Nephron progenitor cell (in vitro differentiated cells): Measurements from ENCODE around the gene SOST.

Experiments
- DNase-seq: peaks from one replicate; pipeline ENCODE4 v3.0.0; 2021
- H3K27ac Mint-ChIP-seq: 2 replicates; pipeline ENCODE4 v1.8.0; 2021; ENCODE audit warnings: mild to moderate bottlenecking, moderate library complexity, mixed read lengths
- H3K27me3 Mint-ChIP-seq: 2 replicates; pipeline ENCODE4 v1.8.0; 2021; ENCODE audit warnings: mild to moderate bottlenecking, low read depth, mixed read lengths; ENCODE audit not compliant: poor library complexity
- H3K36me3 Mint-ChIP-seq: 2 replicates; pipeline ENCODE4 v1.8.0; 2021; ENCODE audit warnings: low read depth, mixed read lengths
- H3K4me1 Mint-ChIP-seq: 2 replicates; pipeline ENCODE4 v1.8.0; 2021; ENCODE audit warnings: mixed read lengths
- H3K4me3 Mint-ChIP-seq: 2 replicates; pipeline ENCODE4 v1.8.0; 2021; ENCODE audit warnings: mild to moderate bottlenecking, moderate library complexity, mixed read lengths
- H3K9me3 Mint-ChIP-seq: 2 replicates; pipeline ENCODE4 v1.8.0; 2021; ENCODE audit warnings: mild to moderate bottlenecking, moderate library complexity, mixed read lengths
- CTCF ChIP-seq: fragments of 200-600 bp; sonication (generic); IDR thresholded peaks from 2 replicates; pipeline ENCODE4 v1.5.0; 2021; ENCODE audit warnings: antibody characterized with exemption

SOST gene

GRCh38 chr17:43770957-43771356, 12.4 kb upstream of the SOST start:
- H3K36me3 Mint-ChIP-seq: peaks cover 52% of the 10 kb centered on the region
- H3K4me3 Mint-ChIP-seq: no peak overlapping the region
- H3K27me3 Mint-ChIP-seq: peaks cover 13% of the 10 kb centered on the region
- peaks cover 22% of the 10 kb centered on the region for H3K4me1 Mint-ChIP-seq
- no peak for DNase-seq
- no peaks in the 10 kb centered on the region for H3K9me3 Mint-ChIP-seq
- TF ChIP-seq CTCF: no peak
- H3K27ac Mint-ChIP-seq: no peak overlapping the region

GRCh38 chr17:43769859-43770258, 11.3 kb upstream of the SOST start:
- Mint-ChIP-seq H3K4me1 (peaks cover 15% of the 10 kb centered on the region), H3K27ac (no peak overlapping the region), H3K9me3 (no peaks in the 10 kb centered on the region)

DNA sequence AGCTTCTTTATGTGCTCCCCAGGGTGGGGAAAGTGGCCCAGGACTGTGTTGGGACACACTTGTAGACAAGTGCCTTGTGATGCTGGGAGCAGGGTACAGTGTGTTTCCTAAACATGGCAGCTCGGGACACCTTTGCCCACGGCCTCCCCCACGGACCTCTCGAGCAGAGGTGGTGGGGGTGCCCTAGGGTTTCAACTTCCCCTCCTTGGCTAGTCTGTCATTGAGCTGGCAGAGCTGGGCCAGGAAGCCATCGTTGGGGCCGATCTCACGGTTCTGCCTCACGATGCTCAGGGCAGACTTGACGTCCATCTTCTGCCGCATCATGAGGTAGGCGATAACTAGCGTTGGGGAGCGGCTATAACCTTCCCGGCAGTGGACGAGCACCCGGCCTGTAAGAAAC, 10.8 kb upstream of the SOST start:
- peaks cover 47% of the 10 kb centered on the region for H3K36me3 Mint-ChIP-seq
- no peak for TF ChIP-seq CTCF
- DNase-seq: no peak
- H3K27ac Mint-ChIP-seq: no peak overlapping the region
- H3K27me3 Mint-ChIP-seq: peaks cover 13% of the 10 kb centered on the region
- no peaks in the 10 kb centered on the region for H3K9me3 Mint-ChIP-seq
- peaks cover 13% of the 10 kb centered on the region for H3K4me1 Mint-ChIP-seq
- H3K4me3 Mint-ChIP-seq: no peak overlapping the region

More at GRCh38 chr17:43769859-43770258, 11.3 kb upstream of the SOST start:
- no peak for TF ChIP-seq CTCF
- DNase-seq: no peak
- H3K27me3 Mint-ChIP-seq: peaks cover 13% of the 10 kb centered on the region
- H3K36me3 Mint-ChIP-seq: peaks cover 48% of the 10 kb centered on the region
- H3K4me3 Mint-ChIP-seq: no peak overlapping the region

DNA sequence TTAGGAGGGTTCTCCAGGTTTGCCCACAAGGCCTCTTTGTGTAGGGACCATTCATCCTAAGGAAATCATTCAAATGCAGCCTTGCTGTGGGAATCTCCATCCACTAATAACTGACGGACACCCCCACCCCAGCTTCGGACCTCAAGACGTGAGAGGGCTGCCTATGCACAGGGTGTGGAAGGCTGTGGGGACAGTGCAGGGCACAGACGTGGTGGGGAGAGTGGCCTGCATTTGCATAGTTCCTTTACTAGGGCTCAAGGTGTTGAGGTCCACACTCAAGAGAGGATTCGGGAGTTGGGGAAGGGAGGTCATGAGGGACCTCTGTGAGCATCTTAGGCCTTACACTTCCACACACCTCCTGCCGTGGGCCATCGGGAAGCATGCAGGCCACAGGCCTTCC, 10.4 kb upstream of the SOST start:
- H3K9me3 Mint-ChIP-seq: no peaks in the 10 kb centered on the region
- peaks cover 14% of the 10 kb centered on the region for H3K27me3 Mint-ChIP-seq
- DNase-seq: no peak
- peaks cover 13% of the 10 kb centered on the region for H3K4me1 Mint-ChIP-seq
- no peak overlapping the region for H3K4me3 Mint-ChIP-seq
- no peak overlapping the region for H3K27ac Mint-ChIP-seq
- no peak for TF ChIP-seq CTCF
- peaks cover 42% of the 10 kb centered on the region for H3K36me3 Mint-ChIP-seq

- Mint-ChIP-seq H3K4me1 (peaks cover 10% of the 10 kb centered on the region), H3K36me3 (peaks cover 37% of the 10 kb centered on the region), H3K9me3 (no peaks in the 10 kb centered on the region), H3K27ac (no peak overlapping the region), H3K4me3 (no peak overlapping the region), H3K27me3 (peaks cover 17% of the 10 kb centered on the region)
- no peak for DNase-seq
- TF ChIP-seq CTCF: no peak
Observed at GRCh38 chr17:43768382-43768781, 9.8 kb upstream of the SOST start.

GRCh38 chr17:43767713-43768059, 9.1 kb upstream of the SOST start:
- Mint-ChIP-seq H3K4me1 (peaks cover 3% of the 10 kb centered on the region), H3K36me3 (peaks cover 30% of the 10 kb centered on the region), H3K27ac (no peak overlapping the region), H3K9me3 (no peaks in the 10 kb centered on the region), H3K27me3 (peaks cover 22% of the 10 kb centered on the region), H3K4me3 (no peak overlapping the region)
- TF ChIP-seq CTCF: no peak
- DNase-seq: no peak
